Astrocyte of the cerebellum (primary cell): ENCODE results near the gene NRN1.

Experiments used
- DNase-seq: peaks from one replicate; pipeline ENCODE4 v3.0.0-alpha.2; 2011; ENCODE audit warnings: low read depth
- H3K4me3 ChIP-seq: 2 replicates; pipeline ENCODE4 v1.5.1; 2011; ENCODE audit warnings: mild to moderate bottlenecking, low read depth, low read length, moderate library complexity
- in situ Hi-C: cut with HindIII; loops from 2 replicates; pipeline ENCODE4 v1.10.0; 2017; ENCODE audit warnings: low sequenced_read_pairs
- TF ChIP-seq, protein P1 (sequence below): IDR thresholded peaks from 2 replicates; pipeline ENCODE4 v1.5.1; 2012; ENCODE audit warnings: low read length, low read depth, moderate library complexity, mild to moderate bottlenecking; ENCODE audit errors: missing control alignments

NRN1 gene, protein sequence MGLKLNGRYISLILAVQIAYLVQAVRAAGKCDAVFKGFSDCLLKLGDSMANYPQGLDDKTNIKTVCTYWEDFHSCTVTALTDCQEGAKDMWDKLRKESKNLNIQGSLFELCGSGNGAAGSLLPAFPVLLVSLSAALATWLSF

DNA sequence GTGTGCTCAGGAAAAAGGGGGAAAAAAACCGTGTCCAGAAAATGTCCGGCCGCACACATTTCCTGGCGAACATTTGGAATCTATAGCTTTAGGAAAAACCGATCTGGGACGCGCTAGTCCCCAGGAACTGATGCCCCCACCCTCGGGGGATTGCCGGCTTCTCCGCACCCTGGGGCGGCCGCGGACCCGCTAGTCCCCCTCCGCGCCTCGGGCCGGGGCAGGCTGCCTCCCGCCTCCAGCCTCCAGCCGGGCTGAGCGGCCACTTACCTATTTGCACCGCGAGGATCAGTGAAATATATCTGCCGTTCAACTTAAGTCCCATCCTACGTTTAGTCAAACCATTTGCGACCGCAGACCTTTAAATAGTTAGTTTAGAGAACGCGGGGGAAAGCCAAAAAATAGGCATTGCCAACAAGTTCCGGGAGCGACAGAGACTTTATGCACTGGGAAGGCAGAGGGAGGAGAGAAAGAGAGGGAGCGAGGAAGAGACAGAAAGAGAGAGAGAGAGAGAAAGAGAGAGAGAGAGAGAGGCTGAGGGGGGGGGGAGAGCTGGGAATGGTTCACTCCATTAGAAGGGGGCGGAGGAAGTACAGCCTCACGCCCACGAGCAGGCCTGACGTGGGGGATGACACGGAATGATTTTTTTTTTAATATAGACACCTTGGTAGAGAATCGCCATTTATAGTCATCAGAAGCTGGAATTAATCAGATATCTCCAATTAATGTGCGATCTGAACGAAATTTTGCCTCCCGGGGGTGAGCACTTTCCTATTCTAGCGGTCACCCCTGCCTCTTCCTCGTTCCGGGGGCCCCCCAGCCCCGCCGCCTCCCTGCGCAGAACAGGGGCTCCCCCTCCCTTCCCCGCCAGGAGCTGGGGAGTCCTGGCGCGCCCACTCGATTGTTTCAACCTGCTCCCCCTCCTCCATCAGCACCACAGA is at the start of gene NRN1:
Gene NRN1 (minus strand): TSS at position 498 of the 938 bp plus-strand sequence. CDS start 176 bp downstream, at position 322.
- DNase-seq: no peak
- in situ Hi-C loops: no loop called here
- peak within 1 kb of the TSS; percentile 25 for H3K4me3 ChIP-seq
- TF ChIP-seq, protein P1, sequence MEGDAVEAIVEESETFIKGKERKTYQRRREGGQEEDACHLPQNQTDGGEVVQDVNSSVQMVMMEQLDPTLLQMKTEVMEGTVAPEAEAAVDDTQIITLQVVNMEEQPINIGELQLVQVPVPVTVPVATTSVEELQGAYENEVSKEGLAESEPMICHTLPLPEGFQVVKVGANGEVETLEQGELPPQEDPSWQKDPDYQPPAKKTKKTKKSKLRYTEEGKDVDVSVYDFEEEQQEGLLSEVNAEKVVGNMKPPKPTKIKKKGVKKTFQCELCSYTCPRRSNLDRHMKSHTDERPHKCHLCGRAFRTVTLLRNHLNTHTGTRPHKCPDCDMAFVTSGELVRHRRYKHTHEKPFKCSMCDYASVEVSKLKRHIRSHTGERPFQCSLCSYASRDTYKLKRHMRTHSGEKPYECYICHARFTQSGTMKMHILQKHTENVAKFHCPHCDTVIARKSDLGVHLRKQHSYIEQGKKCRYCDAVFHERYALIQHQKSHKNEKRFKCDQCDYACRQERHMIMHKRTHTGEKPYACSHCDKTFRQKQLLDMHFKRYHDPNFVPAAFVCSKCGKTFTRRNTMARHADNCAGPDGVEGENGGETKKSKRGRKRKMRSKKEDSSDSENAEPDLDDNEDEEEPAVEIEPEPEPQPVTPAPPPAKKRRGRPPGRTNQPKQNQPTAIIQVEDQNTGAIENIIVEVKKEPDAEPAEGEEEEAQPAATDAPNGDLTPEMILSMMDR: no peak

DNA sequence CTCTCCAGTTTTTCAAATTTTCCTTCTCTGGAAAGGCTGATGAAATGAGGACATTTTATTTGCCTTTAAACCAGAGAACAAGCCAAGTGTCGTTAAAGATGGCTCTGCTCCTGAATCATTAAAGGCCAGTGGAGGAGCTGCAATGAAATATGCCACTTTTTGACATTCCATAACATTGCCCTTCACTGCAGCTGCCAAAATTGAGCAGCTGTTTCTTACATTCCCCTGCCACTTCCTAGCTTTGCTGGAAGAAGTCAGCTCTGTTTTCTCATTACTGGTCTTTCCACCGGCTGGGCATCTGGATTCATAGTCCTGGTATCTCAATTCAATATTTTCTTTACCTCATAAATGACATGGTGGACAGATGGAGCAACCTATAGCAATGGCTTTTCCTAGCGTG is 45.5 kb upstream of the NRN1 start:
- TF ChIP-seq, protein P1: no peak
- no peak overlapping the region for H3K4me3 ChIP-seq
- DNase-seq: no peak
- in situ Hi-C loops: no loop called here

DNA sequence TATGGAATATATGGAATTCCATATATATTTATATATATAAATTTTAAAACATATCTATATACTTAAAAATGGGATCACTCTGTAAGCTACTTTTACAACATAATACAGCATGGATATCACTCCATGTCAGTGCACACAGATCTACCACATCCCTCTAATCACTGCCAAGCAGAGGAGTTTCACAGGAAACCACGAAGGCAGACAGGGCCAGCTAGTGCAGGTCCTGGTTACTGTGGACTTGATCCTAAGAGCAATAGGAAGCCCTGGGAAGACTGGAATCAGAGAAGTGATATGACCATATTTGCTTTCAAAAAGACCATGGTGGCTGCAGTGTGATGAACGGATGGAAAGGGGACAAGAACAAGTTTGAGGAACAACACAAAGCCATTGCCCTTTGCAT is 40.0 kb upstream of the NRN1 start:
- no peak overlapping the region for H3K4me3 ChIP-seq
- DNase-seq: no peak
- TF ChIP-seq, protein P1: no peak
- in situ Hi-C loops: no loop called here

DNA sequence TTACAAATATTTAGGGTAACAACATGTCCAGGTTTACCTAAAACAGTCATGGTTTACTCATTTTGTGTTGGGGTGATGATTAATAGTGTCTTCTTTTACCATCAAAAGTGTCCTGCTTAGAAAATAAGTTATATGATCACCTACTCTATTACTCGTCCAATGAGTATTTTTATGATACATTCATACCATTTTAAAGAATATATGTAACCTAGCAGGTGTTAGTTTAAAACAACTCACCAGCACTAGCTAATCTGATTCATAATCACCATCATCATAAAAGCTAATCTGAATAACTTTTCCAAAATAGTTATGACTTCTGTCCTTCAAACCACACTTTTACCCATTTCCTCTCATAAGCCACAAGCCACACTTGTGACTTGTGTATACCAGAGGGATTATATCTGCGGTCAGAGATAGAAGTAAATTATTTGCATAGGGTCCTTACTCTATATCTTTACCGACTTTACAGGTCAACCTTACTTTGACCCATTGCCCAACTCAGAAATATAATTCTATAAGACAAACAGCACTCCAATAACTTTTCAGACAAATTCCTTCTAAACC is 33.3 kb upstream of the NRN1 start:
- DNase-seq: no peak
- TF ChIP-seq, protein P1: no peak
- no peak overlapping the region for H3K4me3 ChIP-seq
- in situ Hi-C loops: no loop called here

DNA sequence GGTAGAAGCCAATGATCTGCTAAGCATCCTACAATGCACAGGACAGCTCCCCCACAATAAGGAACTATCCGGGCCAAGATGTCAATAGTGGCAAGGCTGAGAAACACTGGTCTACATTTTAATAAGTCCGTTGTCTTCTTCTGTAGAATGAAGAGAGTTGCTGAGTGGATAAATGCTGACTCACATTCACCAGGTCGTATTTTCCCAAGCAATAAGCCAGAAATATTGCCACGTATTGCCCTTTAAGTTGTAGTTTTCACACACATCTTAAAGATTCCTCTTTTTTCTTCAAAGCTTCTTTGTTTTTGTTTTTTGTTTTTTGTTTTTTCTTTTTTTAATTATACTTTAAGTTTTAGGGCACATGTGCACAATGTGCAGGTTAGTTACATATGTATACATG is 30.5 kb upstream of the NRN1 start:
- DNase-seq: no peak
- H3K4me3 ChIP-seq: no peak overlapping the region
- in situ Hi-C loops: no loop called here
- TF ChIP-seq, protein P1: no peak

DNA sequence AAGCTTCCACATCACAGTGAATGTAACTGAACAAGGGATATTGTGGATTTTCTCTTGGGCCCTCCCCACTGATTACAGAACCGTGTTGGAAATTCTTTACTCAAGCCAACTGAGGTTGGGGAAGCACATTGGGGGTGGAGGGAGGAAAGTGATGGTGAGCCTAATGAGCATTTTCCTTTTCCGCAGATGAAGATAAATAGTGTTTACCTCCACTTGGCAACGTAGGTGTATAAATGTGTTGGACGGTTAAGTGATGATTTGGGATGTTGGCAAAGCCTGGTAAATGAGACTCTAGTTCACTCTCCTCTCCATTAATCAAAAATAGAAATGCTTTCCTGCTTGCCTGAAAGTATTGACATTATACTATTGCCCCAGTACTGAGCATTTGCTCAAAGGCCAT is 27.1 kb upstream of the NRN1 start:
- in situ Hi-C loops: no loop called here
- H3K4me3 ChIP-seq: no peak overlapping the region
- TF ChIP-seq, protein P1: no peak
- DNase-seq: no peak
